GM18867 (cell line): Measurements from ENCODE around the gene ARHGEF19.

Experiments
- ATAC-seq: cut with Tn5 transposase; IDR thresholded peaks from one replicate; pipeline ENCODE4 v1.9.1; 2021; ENCODE audit warnings: mild to moderate bottlenecking, moderate library complexity; ENCODE audit not compliant: unreplicated experiment

The ARHGEF19 gene

GRCh38 chr1:16151196-16151994, 61.1 kb downstream of the ARHGEF19 start:
- no peak for ATAC-seq

GRCh38 chr1:16150508-16150907, 61.9 kb downstream of the ARHGEF19 start:
- ATAC-seq: no peak

- ATAC-seq: no peak
Measured at GRCh38 chr1:16149702-16150488, 62.6 kb downstream of the ARHGEF19 start.

GRCh38 chr1:16149146-16149545, 63.3 kb downstream of the ARHGEF19 start:
- ATAC-seq: no peak

- no peak for ATAC-seq
Measured at GRCh38 chr1:16148329-16149092, 63.9 kb downstream of the ARHGEF19 start.
